GM19452 (cell line): ENCODE data around the gene PDE5A.

Experiments used
- ATAC-seq: cut with Tn5 transposase; IDR thresholded peaks from one replicate; pipeline ENCODE4 v1.9.1; 2021; ENCODE audit not compliant: unreplicated experiment

The PDE5A gene

GRCh38 chr4:119587796-119588195 is 40.8 kb downstream of the PDE5A start:
- no peak for ATAC-seq

GRCh38 chr4:119585771-119586170 is 42.8 kb downstream of the PDE5A start:
- ATAC-seq = no peak

- no peak for ATAC-seq
These were observed 47.3 kb downstream of the PDE5A start for GRCh38 chr4:119581190-119581873.

- no peak for ATAC-seq
These were observed 48.3 kb downstream of the PDE5A start for GRCh38 chr4:119580293-119580692.

- ATAC-seq = no peak
These were observed 48.8 kb downstream of the PDE5A start for GRCh38 chr4:119579823-119580222.

- ATAC-seq = no peak
These were observed 58.2 kb downstream of the PDE5A start for GRCh38 chr4:119570401-119570800.

GRCh38 chr4:119564106-119564505 is 64.5 kb downstream of the PDE5A start:
- no peak for ATAC-seq

GRCh38 chr4:119559044-119559647 is 69.5 kb downstream of the PDE5A start:
- no peak for ATAC-seq

GRCh38 chr4:119550857-119551532 is 77.6 kb downstream of the PDE5A start:
- ATAC-seq = no peak

GRCh38 chr4:119549639-119550038 is 79.0 kb downstream of the PDE5A start:
- ATAC-seq = no peak

- no peak for ATAC-seq
These were observed 84.8 kb downstream of the PDE5A start for GRCh38 chr4:119543779-119544178.

- no peak for ATAC-seq
These were observed 85.4 kb downstream of the PDE5A start for GRCh38 chr4:119543187-119543586.

GRCh38 chr4:119540249-119540648 is 88.4 kb downstream of the PDE5A start:
- no peak for ATAC-seq

- ATAC-seq = no peak
These were observed 91.0 kb downstream of the PDE5A start for GRCh38 chr4:119537586-119537985.

GRCh38 chr4:119536572-119537528 is 91.8 kb downstream of the PDE5A start:
- ATAC-seq = no peak

GRCh38 chr4:119532319-119532718 is 96.3 kb downstream of the PDE5A start:
- ATAC-seq = no peak

GRCh38 chr4:119529788-119530187 is 98.8 kb downstream of the PDE5A start:
- ATAC-seq = no peak

- ATAC-seq = no peak
These were observed 101.6 kb downstream of the PDE5A start for GRCh38 chr4:119526786-119527550.

GRCh38 chr4:119525771-119526712 is 102.6 kb downstream of the PDE5A start:
- no peak for ATAC-seq
